GM21381 (cell line): ENCODE results near the gene METAP1.
"Not testable (repeated sequence)": the region's sequence is repeated elsewhere in the genome, so short reads cannot be mapped to it uniquely, and the experiment has no call there.

ENCODE experiments used
- ATAC-seq: cut with Tn5 transposase; IDR thresholded peaks from one replicate; pipeline ENCODE4 v1.9.1; 2021; ENCODE audit warnings: mild to moderate bottlenecking, moderate library complexity; ENCODE audit not compliant: unreplicated experiment

The METAP1 gene

GRCh38 chr4:99054428-99054994, 59.0 kb downstream of the METAP1 start:
- ATAC-seq = peak; percentile 63

- ATAC-seq = no peak
Observed at GRCh38 chr4:99058228-99058627, 62.7 kb downstream of the METAP1 start.

GRCh38 chr4:99059550-99059949, 64.0 kb downstream of the METAP1 start:
- no peak for ATAC-seq

- ATAC-seq = no peak
Observed at GRCh38 chr4:99061048-99061700, 65.7 kb downstream of the METAP1 start.

- no peak for ATAC-seq
Observed at GRCh38 chr4:99062120-99062519, 66.6 kb downstream of the METAP1 start.

- ATAC-seq = not testable (repeated sequence)
Observed at GRCh38 chr4:99065521-99065920, 70.0 kb downstream of the METAP1 start.

GRCh38 chr4:99067617-99068016, 72.1 kb downstream of the METAP1 start:
- ATAC-seq = no peak

GRCh38 chr4:99071159-99071558, 75.6 kb downstream of the METAP1 start:
- ATAC-seq = no peak

- ATAC-seq = no peak
Observed at GRCh38 chr4:99074816-99075215, 79.3 kb downstream of the METAP1 start.

GRCh38 chr4:99076292-99076976, 80.9 kb downstream of the METAP1 start:
- ATAC-seq = no peak

- ATAC-seq = no peak
Observed at GRCh38 chr4:99077177-99077576, 81.7 kb downstream of the METAP1 start.

- no peak for ATAC-seq
Observed at GRCh38 chr4:99078336-99078735, 82.8 kb downstream of the METAP1 start.

- no peak for ATAC-seq
Observed at GRCh38 chr4:99078931-99079624, 83.6 kb downstream of the METAP1 start.

GRCh38 chr4:99079625-99080295, 84.2 kb downstream of the METAP1 start:
- no peak for ATAC-seq

GRCh38 chr4:99080869-99081268, 85.3 kb downstream of the METAP1 start:
- not testable (repeated sequence) for ATAC-seq

- ATAC-seq = no peak
Observed at GRCh38 chr4:99082192-99082591, 86.7 kb downstream of the METAP1 start.

GRCh38 chr4:99084595-99084994, 89.1 kb downstream of the METAP1 start:
- no peak for ATAC-seq

- peak; percentile 28 for ATAC-seq
Observed at GRCh38 chr4:99088023-99088449, 92.5 kb downstream of the METAP1 start.

GRCh38 chr4:99088481-99089365, 93.2 kb downstream of the METAP1 start, which contains the start of gene ADH5:
ADH5 (minus strand) TSS chr4:99088788; CDS start chr4:99088700, 88 bp downstream.
- ATAC-seq = peak; percentile 90
